Bronchial epithelial cell (primary cell): Measurements from ENCODE around the gene GAN. TPM values are rescaled to one million over a fixed set of nuclear protein-coding genes. Genes with fewer than 3 reads are reported as not detected.

Experiments
- DNase-seq: peaks from one replicate; pipeline ENCODE4 v3.0.0-alpha.2; 2010; ENCODE audit warnings: low read depth
- FAIRE-seq: peaks from 2 replicates; lab custom pipeline; 2011; peaks lifted over from hg19 to GRCh38; lab: Jason Lieb, UNC
- H3K27me3 ChIP-seq: 2 replicates; pipeline ENCODE4 v1.5.1; 2011; ENCODE audit warnings: low read length; ENCODE audit not compliant: control insufficient read depth, insufficient read depth
- H3K36me3 ChIP-seq: 2 replicates; pipeline ENCODE4 v1.5.1; 2011; ENCODE audit warnings: low read length; ENCODE audit not compliant: control insufficient read depth, insufficient read depth
- H3K4me3 ChIP-seq: 2 replicates; pipeline ENCODE4 v1.5.1; 2011; ENCODE audit warnings: mild to moderate bottlenecking, low read depth, low read length, control low read depth
- total RNA-seq: library from RNA; depleted of rRNA; stranded (reverse); fragments of >200 nt; gene quantifications from 2 replicates; pipeline ENCODE4 v1.2.1, GENCODE V29; 2014
- TF ChIP-seq, protein P1 (sequence below): IDR thresholded peaks from 2 replicates; pipeline ENCODE4 v1.5.1; 2011; ENCODE audit warnings: mild to moderate bottlenecking, moderate library complexity, low read length, control low read depth, inconsistent platforms; ENCODE audit not compliant: insufficient read depth, severe bottlenecking

GAN gene
- total RNA-seq, 1 donor from 2014 or later = 13.7 TPM

DNA sequence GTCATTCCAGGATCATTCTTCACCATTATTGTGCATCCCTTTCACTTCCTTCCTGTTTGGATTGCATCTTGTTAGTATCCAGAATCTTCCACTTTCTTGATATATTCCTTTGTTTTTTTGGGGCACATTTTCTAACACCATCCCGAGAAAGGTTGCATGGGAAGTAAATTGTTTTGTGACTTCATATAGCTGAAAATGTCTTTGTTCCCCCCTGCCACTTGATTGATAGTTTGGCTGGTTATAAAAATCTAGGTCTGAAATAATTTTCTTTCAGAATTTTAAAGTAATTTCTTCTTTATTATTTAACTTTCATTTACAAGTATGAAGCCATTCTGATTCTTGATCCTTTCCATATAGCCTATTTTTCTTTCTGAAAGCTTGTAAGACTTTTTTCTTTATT lies 32.7 kb downstream of the GAN start:
- TF ChIP-seq, protein P1, sequence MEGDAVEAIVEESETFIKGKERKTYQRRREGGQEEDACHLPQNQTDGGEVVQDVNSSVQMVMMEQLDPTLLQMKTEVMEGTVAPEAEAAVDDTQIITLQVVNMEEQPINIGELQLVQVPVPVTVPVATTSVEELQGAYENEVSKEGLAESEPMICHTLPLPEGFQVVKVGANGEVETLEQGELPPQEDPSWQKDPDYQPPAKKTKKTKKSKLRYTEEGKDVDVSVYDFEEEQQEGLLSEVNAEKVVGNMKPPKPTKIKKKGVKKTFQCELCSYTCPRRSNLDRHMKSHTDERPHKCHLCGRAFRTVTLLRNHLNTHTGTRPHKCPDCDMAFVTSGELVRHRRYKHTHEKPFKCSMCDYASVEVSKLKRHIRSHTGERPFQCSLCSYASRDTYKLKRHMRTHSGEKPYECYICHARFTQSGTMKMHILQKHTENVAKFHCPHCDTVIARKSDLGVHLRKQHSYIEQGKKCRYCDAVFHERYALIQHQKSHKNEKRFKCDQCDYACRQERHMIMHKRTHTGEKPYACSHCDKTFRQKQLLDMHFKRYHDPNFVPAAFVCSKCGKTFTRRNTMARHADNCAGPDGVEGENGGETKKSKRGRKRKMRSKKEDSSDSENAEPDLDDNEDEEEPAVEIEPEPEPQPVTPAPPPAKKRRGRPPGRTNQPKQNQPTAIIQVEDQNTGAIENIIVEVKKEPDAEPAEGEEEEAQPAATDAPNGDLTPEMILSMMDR = no peak
- no peak for FAIRE-seq
- H3K27me3 ChIP-seq = no peaks in the 10 kb centered on the region

GRCh38 chr16:81349608-81350305 lies 35.0 kb downstream of the GAN start:
- TF ChIP-seq, protein P1 = no peak
- DNase-seq (no peak), FAIRE-seq (no peak)
- Histone ChIP-seq H3K36me3 (peaks cover 3% of the 10 kb centered on the region), H3K27me3 (no peaks in the 10 kb centered on the region), H3K4me3 (no peak overlapping the region)

More for the DNA sequence above, 32.7 kb downstream of the GAN start:
- no peak overlapping the region for H3K4me3 ChIP-seq
- no peak for DNase-seq
- peaks cover 1% of the 10 kb centered on the region for H3K36me3 ChIP-seq

- H3K27me3 ChIP-seq = no peaks in the 10 kb centered on the region
- FAIRE-seq (no peak), DNase-seq (peak; percentile 35)
- TF ChIP-seq, protein P1 = peak; percentile 16
- peaks cover 3% of the 10 kb centered on the region for H3K36me3 ChIP-seq
- no peak overlapping the region for H3K4me3 ChIP-seq
Measured at GRCh38 chr16:81350306-81350615, 35.5 kb downstream of the GAN start.

GRCh38 chr16:81353895-81354294 lies 39.1 kb downstream of the GAN start:
- TF ChIP-seq, protein P1 = no peak
- H3K36me3 ChIP-seq = peaks cover 8% of the 10 kb centered on the region
- no peak for FAIRE-seq

DNA sequence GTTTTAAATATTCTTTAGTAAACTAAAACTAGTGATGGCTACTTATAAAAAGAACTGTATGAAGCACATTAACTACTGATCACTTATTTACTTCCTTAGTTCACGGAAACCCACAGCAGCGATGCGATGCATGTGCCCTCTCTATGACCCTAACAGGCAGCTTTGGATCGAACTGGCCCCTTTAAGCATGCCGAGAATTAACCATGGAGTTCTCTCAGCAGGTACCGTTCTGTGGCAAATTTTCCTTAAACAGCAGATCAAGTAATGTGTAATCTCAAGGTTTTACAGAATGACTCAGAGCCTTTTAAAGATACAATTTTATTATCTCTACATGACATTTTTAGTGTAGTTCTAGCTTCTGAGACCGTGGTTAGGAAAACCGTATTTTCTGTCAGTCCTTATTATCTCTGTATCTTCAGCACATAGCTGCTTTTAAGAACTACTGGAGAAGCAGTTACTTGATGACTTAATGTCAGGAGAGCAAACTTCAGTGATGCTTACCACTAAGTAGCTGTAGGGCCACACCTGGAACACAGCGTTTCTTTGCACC lies 43.0 kb downstream of the GAN start:
- Histone ChIP-seq H3K27me3 (no peaks in the 10 kb centered on the region), H3K36me3 (peaks cover 9% of the 10 kb centered on the region), H3K4me3 (no peak overlapping the region)
- FAIRE-seq (no peak), DNase-seq (no peak)
- TF ChIP-seq, protein P1 = no peak

More at GRCh38 chr16:81353895-81354294, 39.1 kb downstream of the GAN start:
- no peak for DNase-seq
- H3K27me3 ChIP-seq = no peaks in the 10 kb centered on the region
- no peak overlapping the region for H3K4me3 ChIP-seq
